HEK293T (cell line): ENCODE measurements around the gene THSD4.

Experiments
- BHLHE40 ChIP-seq: fragments of 450-650 bp; IDR thresholded peaks from 2 replicates; pipeline ENCODE4 v1.6.1; 2016; ENCODE audit warnings: mild to moderate bottlenecking, moderate library complexity, borderline replicate concordance
- CTBP1 ChIP-seq: fragments of 450-650 bp; IDR thresholded peaks from 2 replicates; pipeline ENCODE4 v1.6.1; 2016; ENCODE audit warnings: borderline replicate concordance
- ELF4 ChIP-seq: fragments of 450-650 bp; IDR thresholded peaks from 2 replicates; pipeline ENCODE4 v1.6.1; 2017; ENCODE audit warnings: antibody characterized with exemption
- FOXA1 ChIP-seq: fragments of 450-650 bp; IDR thresholded peaks from 2 replicates; pipeline ENCODE4 v1.6.1; 2016; ENCODE audit warnings: mild to moderate bottlenecking
- FOXK2 ChIP-seq: fragments of 450-650 bp; IDR thresholded peaks from 2 replicates; pipeline ENCODE4 v1.6.1; 2016; ENCODE audit warnings: mild to moderate bottlenecking
- FOXM1 ChIP-seq: fragments of 450-650 bp; IDR thresholded peaks from 2 replicates; pipeline ENCODE4 v1.6.1; 2017; ENCODE audit warnings: mild to moderate bottlenecking, borderline replicate concordance
- HDGF ChIP-seq: fragments of 450-650 bp; IDR thresholded peaks from 2 replicates; pipeline ENCODE4 v1.6.1; 2017; ENCODE audit warnings: antibody characterized with exemption, borderline replicate concordance
- L3MBTL2 ChIP-seq: fragments of 450-650 bp; conservative IDR thresholded peaks from 2 replicates; pipeline ENCODE4 v1.6.1; 2016; ENCODE audit warnings: mild to moderate bottlenecking
- LEF1 ChIP-seq: fragments of 450-650 bp; IDR thresholded peaks from 2 replicates; pipeline ENCODE4 v1.6.1; 2017; ENCODE audit warnings: mild to moderate bottlenecking, borderline replicate concordance
- SP1 ChIP-seq: fragments of 450-650 bp; IDR thresholded peaks from 2 replicates; pipeline ENCODE4 v1.6.1; 2017
- SUZ12 ChIP-seq: fragments of 450-650 bp; IDR thresholded peaks from 2 replicates; pipeline ENCODE4 v1.6.1; 2016; ENCODE audit warnings: mild to moderate bottlenecking
- TARDBP ChIP-seq: fragments of 450-650 bp; IDR thresholded peaks from 2 replicates; pipeline ENCODE4 v1.6.1; 2016
- ZNF384 ChIP-seq: fragments of 450-650 bp; IDR thresholded peaks from 2 replicates; pipeline ENCODE4 v1.6.1; 2016
- TF ChIP-seq, protein P1 (sequence below): fragments of 450-650 bp; IDR thresholded peaks from 2 replicates; pipeline ENCODE4 v1.6.1; 2016

DNA sequence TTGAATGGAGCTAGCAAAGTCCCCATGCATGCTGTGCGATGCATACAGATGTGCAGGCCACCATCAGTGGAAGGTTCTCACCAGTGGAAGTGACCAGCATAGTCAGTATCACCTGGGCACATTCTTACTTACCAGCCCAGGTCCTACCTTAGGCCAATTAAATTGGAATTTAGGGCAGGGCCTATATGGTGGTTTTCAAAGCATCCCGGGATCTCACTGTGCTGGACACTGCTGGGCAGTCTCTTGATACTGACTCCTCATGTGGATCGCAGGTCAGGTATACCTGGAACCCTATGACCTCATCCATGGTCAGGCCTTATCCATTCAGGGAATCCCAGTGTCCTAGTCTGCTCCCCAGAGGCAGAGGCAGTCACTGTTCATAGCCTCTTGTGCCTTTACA, 358.5 kb downstream of the THSD4 start:
- TF ChIP-seq FOXK2 (no peak), ELF4 (no peak), SP1 (no peak), SUZ12 (no peak), ZNF384 (no peak), BHLHE40 (no peak), LEF1 (no peak), L3MBTL2 (no peak), CTBP1 (no peak), TARDBP (no peak), HDGF (no peak), FOXA1 (no peak), FOXM1 (no peak)
- TF ChIP-seq, protein P1, sequence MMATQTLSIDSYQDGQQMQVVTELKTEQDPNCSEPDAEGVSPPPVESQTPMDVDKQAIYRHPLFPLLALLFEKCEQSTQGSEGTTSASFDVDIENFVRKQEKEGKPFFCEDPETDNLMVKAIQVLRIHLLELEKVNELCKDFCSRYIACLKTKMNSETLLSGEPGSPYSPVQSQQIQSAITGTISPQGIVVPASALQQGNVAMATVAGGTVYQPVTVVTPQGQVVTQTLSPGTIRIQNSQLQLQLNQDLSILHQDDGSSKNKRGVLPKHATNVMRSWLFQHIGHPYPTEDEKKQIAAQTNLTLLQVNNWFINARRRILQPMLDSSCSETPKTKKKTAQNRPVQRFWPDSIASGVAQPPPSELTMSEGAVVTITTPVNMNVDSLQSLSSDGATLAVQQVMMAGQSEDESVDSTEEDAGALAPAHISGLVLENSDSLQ, result no peak
